Urinary bladder (tissue), 4 donors: ENCODE results near the gene HAUS8. TPM values are rescaled to one million over a fixed set of nuclear protein-coding genes. Genes with fewer than 3 reads are reported as not detected.
"Not testable (repeated sequence)": the region's sequence is repeated elsewhere in the genome, so short reads cannot be mapped to it uniquely, and the experiment has no call there.

Experiments
- DNase-seq: peaks from one replicate; pipeline ENCODE4 v3.0.0-alpha.2; 2015; ENCODE audit errors: extremely low spot score
- H3K27ac ChIP-seq: one replicate; pipeline ENCODE4 v1.5.1; 2013; ENCODE audit warnings: low read depth, mild to moderate bottlenecking, moderate library complexity
- H3K36me3 ChIP-seq: one replicate; pipeline ENCODE4 v1.6.1; 2013; ENCODE audit warnings: mild to moderate bottlenecking, moderate library complexity; ENCODE audit not compliant: insufficient read depth
- H3K4me1 ChIP-seq: one replicate; pipeline ENCODE4 v1.6.1; 2013; ENCODE audit warnings: mild to moderate bottlenecking, moderate library complexity; ENCODE audit not compliant: insufficient read depth
- H3K4me3 ChIP-seq: one replicate; pipeline ENCODE4 v1.5.1; 2013; ENCODE audit warnings: low read depth, low read length
- WGBS: extraction: QIAGEN DNeasy Blood & Tissue Kit; methylation state at CpG from one replicate; pipeline ENCODE4 v1.1.7; 2013; 5-methylcytosine and 5-hydroxymethylcytosine counted together
- polyA plus RNA-seq: library from polyadenylated mRNA; stranded (reverse); fragments of 200-250 nt; gene quantifications from one replicate; pipeline ENCODE4 v1.2.3, GENCODE V29; 2013
- total RNA-seq: library from RNA; depleted of rRNA; stranded (reverse); fragments of >200 nt; gene quantifications from one replicate; pipeline ENCODE4 v1.2.3, GENCODE V29; 2014
- donor health status: healthy with polysubstance abuse.
- donor health status: healthy.

The HAUS8 gene
- total and polyA plus RNA-seq, 2 donors, result 2.3 to 6.0 TPM

DNA sequence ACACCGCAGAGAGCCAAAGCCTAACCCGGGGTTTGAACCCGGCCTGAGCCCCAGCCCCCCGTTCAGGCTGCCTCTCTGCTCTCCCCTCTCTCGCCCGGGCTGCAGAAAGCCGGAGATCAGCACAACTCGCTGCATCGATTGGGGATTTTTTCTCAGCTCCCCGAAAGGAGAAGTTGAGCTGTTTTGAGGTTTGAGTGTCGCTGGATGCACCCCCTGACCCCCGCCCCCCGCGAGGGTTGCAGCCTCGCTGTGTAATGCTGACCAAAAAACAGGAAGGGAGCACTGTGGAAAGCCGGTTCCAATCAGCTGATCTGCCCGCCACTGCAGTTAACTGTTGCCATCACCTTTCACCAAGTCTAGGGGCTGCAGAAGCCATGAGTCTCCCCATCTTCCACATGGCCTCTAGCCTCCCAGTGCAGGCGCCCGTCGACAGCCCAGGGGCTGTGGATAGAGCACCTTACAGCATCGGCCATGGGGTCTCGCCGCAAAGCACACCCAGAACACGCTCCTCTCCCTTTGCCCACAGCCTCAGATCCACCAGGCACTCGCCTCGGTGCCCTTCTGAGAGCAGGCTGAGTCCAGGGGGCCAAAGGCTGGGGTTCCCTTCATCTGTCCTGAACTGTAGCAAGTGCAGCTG is 34.8 kb upstream of the HAUS8 start:
- Histone ChIP-seq H3K27ac (no peak overlapping the region), H3K4me1 (no peaks in the 10 kb centered on the region), H3K4me3 (no peak overlapping the region), H3K36me3 (no peaks in the 10 kb centered on the region)
- no peak for DNase-seq
- 83% methylated on average over 26 of the region's 26 CpGs for whole genome bisulfite sequencing

DNA sequence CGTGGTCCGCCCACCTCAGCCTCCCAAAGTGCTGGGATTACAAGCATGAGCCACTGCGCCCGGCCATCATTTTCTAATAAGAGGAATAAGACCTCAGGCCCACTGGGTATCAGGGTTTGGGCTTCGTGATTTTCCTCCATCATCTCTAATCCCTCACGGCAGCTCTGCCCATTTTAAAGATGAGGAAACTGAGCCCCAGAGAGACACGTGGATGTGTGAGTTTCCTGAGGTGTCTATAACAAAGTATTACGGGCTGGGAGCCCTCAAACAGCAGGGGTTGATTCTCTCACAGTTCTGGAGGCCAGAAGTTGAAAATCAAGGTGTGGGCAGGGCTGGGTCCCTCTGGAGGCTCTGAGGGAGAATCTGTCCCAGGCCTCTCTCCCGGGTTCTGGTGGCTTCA is 34.0 kb upstream of the HAUS8 start:
- H3K36me3 ChIP-seq, result no peaks in the 10 kb centered on the region

DNA sequence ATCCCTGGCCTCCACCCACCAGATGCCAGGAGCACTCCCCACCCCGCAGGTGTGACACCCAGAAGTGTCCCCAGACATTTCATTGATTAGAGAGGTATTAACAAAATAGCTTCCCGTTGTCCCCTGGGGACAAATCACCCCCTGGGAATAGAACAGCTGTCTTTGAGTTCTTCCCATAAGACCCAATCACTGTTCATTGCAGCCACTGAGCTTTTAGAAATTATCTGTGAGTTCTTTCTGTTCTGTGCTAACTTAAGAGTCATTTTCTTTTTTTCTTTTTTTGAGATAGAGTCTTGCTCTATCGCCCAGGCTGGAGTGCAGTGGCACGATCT is 33.2 kb upstream of the HAUS8 start:
- WGBS, result 64% methylated on average over 4 of the region's 4 CpGs
- DNase-seq, result no peak
- H3K4me1 ChIP-seq, result no peaks in the 10 kb centered on the region
- H3K36me3 ChIP-seq, result no peaks in the 10 kb centered on the region
- peak overlapping the region; percentile 35 for H3K27ac ChIP-seq
- no peak overlapping the region for H3K4me3 ChIP-seq

More for the DNA sequence above, 34.0 kb upstream of the HAUS8 start:
- Histone ChIP-seq H3K4me3 (no peak overlapping the region), H3K4me1 (no peaks in the 10 kb centered on the region), H3K27ac (no peak overlapping the region)
- WGBS, result 92% methylated on average over 9 of the region's 9 CpGs
- DNase-seq, result no peak

DNA sequence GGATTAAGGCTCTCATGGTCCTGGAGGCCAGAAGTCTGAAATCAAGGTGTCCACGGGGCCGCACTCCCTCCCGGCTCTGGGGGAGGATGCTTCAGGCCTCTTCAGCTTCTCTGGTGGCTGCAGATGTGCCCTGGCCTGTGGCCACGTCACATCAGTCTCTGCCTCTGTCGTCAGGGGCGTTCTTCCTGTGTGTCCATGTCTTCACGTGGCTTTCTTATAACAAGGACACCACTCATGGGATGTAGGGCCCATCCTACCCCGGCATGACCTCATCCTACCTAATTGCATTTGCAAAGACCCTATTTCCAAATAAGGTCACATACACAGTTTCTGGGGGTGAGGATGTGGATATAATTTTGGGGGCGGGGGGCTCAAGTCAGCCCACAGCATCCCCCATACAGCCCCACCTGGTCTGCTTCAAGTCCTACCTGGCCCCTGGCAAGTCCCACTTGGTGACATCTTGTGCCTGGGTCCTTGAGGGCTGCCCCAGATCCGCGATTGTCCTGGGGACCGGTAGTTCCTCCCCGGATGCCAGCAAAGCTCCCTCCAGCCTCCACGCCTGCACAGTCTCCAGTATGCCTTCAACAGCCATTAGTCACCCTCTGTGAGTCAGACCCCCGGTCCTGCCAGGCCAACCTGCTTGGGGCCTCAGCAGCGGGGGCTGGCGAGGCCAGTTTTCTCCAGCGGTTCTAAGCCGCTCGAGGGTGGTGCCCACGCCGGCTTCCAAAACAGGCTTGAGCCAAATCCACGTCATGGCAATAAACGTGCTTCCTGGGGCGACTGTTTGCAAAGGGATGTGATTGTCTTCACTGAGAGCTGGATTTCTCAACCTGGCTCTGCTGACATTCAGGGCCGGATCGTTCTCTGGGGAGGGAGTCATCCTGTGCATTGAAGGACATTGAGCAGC is 32.5 kb upstream of the HAUS8 start:
- H3K4me1 ChIP-seq, result no peaks in the 10 kb centered on the region
- peak overlapping the region; percentile 78 for H3K27ac ChIP-seq
- peak; percentile 11 for DNase-seq
- no peak overlapping the region for H3K4me3 ChIP-seq
- no peaks in the 10 kb centered on the region for H3K36me3 ChIP-seq
- WGBS, result 23% methylated on average over 27 of the region's 27 CpGs

DNA sequence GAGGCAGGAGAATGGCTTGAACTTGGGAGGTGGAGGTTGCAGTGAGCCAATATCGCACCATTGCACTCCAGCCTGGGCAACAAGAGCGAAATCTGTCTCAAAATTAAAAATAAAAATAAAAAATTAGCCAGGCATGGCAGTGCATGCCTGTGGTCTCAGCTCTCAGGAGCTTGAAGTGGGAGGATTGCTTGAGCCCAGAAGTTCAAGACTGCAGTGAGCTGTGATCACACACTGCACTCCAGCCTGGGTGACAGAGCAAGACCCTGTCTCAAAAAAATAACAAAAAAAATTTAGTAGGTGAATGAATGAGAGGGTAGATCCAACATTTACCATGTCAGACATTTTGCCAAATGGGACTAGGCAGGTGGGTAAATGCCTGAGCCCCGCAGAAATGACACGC is 31.7 kb upstream of the HAUS8 start:
- H3K4me3 ChIP-seq, DNase-seq, H3K36me3 ChIP-seq, H3K27ac ChIP-seq, H3K4me1 ChIP-seq: not testable (repeated sequence)
- 98% methylated on average over 4 of the region's 4 CpGs for WGBS

DNA sequence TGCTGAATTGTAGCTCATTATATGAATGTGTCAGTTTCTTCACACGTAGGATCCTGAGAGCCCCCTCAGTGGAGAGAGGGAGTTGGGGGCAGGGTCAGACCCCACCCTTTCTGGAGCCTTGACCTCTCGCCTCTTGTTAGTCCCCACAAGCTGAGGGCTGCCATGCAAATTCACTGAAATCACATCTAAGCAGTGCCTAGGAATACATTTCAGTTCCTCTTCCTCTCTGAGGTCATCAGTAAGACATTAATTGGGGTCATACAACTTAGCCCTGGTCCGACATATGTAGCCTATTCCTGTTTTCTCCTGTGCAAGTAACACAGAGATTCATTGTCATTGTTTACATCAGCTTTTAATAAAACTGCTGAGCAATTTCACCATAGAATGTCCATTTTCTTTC is 30.3 kb upstream of the HAUS8 start:
- H3K27ac ChIP-seq, result no peak overlapping the region
- H3K4me1 ChIP-seq, result no peaks in the 10 kb centered on the region
- DNase-seq, result no peak
- 78% methylated on average over 3 of the region's 3 CpGs for WGBS
- H3K36me3 ChIP-seq, result peaks cover 2% of the 10 kb centered on the region
- H3K4me3 ChIP-seq, result no peak overlapping the region

DNA sequence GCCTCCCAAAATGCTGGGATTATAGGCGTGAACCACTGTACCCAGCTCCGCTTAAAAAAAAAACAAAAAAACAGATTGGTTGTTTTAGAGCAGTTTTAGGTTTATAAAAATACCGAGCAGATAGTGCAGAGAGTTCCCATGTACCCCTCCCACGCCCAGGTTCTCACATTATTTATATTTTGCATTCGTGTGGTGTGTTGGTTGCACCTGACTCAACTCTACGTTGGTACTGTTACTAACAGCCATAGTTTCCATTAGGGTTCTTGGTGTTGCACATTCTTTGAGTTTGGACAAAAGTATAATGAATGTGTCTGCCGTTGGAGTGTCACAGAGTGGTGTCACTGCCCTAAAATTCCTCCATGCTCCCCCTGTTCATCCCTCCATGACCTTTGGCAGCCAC is 29.4 kb upstream of the HAUS8 start:
- no peak for DNase-seq
- H3K27ac ChIP-seq, result no peak overlapping the region
- no peak overlapping the region for H3K4me3 ChIP-seq
- no peaks in the 10 kb centered on the region for H3K4me1 ChIP-seq
- WGBS, result 82% methylated on average over 7 of the region's 7 CpGs
- peaks cover 2% of the 10 kb centered on the region for H3K36me3 ChIP-seq

DNA sequence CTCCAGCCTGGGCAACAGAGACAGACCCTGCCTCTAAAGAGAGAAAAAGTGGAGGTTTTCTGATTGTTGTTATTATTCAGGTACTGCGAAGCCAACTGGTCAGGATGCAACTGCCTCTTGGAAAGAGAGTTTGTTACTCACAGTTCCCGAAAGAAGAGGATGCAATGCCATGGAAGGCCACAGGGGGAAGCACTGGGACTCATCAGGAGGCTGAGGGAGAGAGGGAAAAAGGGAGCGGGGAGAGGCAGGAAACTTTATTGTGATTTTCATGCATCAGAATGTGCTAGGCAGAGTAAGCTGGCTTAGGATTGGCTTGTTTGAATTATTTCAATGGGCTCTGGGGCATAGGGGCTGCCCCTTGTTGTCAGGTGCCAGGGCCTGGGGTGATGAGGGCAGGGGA is 27.9 kb upstream of the HAUS8 start:
- Histone ChIP-seq H3K36me3 (peaks cover 2% of the 10 kb centered on the region), H3K4me1 (no peaks in the 10 kb centered on the region), H3K27ac (no peak overlapping the region), H3K4me3 (no peak overlapping the region)
- WGBS, result 83% methylated on average over 3 of the region's 3 CpGs
- no peak for DNase-seq

DNA sequence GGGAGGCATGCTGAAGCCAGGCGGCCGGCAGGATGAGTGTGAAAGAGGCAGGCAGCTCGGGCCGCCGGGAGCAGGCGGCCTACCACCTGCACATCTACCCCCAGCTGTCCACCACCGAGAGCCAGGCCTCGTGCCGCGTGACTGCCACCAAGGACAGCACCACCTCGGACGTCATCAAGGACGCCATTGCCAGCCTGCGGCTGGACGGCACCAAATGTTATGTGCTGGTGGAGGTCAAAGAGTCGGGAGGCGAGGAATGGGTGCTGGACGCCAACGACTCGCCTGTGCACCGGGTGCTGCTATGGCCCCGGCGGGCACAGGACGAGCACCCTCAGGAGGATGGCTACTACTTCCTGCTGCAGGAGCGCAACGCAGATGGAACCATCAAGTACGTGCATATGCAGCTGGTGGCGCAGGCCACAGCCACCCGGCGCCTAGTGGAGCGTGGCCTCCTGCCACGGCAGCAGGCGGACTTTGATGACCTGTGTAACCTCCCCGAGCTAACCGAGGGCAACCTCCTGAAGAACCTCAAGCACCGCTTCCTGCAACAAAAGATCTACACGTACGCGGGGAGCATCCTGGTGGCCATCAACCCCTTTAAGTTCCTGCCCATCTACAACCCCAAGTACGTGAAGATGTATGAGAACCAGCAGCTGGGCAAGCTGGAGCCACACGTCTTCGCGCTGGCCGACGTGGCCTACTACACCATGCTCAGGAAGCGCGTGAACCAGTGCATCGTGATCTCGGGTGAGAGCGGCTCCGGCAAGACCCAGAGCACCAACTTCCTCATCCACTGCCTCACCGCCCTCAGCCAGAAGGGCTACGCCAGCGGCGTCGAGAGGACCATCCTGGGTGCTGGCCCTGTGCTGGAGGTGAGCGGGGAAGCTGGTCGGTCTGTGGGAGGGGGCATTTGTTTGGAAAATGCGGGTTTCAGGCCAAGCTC is 26.7 kb upstream of the HAUS8 start:
- DNase-seq, result no peak
- Histone ChIP-seq H3K4me1 (no peaks in the 10 kb centered on the region), H3K36me3 (peaks cover 2% of the 10 kb centered on the region), H3K4me3 (no peak overlapping the region), H3K27ac (no peak overlapping the region)
- 97% methylated on average over 59 of the region's 59 CpGs for WGBS

DNA sequence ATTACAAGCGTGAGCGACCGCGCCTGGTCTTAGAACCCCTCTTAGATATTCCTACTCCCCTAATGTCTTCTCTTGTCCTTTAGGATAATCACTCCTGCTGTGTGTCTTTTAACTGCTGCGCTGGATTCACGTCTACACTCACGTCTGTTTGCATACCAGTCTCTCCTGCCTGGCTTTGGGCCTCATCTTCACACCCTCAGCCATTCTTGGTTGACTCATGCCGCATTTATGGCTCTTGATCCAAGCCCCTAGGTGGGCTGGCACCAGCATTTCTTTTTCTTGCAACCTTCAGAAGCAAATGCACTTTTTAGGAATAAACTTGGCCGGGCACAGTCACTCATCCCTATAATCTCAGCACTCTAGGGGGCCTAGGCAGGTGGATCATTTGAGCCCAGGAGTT is 23.1 kb upstream of the HAUS8 start:
- H3K27ac ChIP-seq, result no peak overlapping the region
- no peaks in the 10 kb centered on the region for H3K4me1 ChIP-seq
- H3K4me3 ChIP-seq, result no peak overlapping the region
- 76% methylated on average over 9 of the region's 9 CpGs for WGBS
- DNase-seq, result no peak
- H3K36me3 ChIP-seq, result peaks cover 2% of the 10 kb centered on the region

DNA sequence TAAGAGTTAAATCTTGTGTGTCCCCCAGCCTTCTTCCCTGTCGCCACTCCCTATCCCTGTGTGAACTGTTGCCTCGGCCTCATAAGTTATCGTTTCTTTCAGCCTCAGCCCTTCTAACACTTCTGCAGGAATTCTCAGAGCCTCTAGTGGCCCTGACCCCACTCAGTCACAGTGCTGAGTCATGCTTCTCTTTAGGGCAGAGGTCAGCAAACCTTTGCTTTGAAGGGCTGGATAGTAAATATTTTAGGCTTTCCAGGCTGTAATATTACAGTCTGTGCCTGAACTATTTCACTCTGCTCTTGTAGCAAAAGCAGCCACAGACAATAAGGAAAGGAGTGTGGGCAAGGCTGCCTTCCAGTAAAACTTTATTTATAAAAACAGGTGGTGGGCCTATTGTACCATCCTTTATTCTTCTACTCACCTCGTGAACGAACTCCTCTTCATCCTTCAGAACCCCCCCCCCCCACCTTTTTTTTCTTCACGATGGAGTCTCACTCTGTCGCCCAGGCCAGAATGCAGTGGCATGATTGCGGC is 22.4 kb upstream of the HAUS8 start:
- H3K36me3 ChIP-seq, result peaks cover 2% of the 10 kb centered on the region
- DNase-seq, result no peak
- no peak overlapping the region for H3K4me3 ChIP-seq
- H3K27ac ChIP-seq, result no peak overlapping the region
- 69% methylated on average over 8 of the region's 8 CpGs for WGBS
- H3K4me1 ChIP-seq, result no peaks in the 10 kb centered on the region

DNA sequence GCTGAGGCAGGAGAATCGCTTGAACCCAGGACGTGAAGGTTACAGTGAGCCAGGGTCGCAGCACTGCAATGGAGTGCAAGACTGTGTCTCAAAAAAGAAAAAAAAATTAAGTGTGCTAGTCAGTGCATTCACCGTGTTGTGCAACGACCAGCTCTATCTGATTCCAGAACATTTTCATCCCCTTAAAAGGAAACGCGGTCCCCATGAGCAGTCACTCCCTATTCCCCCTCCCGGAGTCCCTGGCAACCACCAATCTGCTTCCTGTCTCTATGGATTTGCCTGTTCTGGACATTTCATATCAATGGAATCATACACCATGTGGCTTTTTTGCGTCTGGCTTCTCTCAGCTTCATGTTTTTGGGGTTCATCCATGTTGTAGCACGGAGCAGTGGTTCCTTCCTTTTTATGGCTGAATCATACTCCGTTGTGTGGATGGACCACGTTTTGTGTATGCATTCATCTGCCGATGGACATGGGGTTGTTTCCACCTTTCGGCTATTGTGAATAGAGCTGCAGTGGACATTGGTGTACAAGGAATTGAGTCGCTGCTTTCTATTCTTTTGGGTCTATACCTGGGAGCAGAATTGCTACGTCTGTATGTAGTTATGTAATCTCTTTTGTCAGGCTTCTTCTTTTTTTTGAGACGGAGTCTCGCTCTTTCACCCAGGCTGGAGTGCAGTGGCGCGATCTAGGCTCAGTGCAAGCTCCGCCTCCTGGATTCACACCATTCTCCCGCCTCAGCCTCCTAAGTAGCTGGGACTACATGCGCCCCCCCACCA is 20.1 kb upstream of the HAUS8 start:
- 73% methylated on average over 23 of the region's 23 CpGs for WGBS
- no peak for DNase-seq
- Histone ChIP-seq H3K4me1 (no peaks in the 10 kb centered on the region), H3K36me3 (no peaks in the 10 kb centered on the region), H3K27ac (peak overlapping the region; percentile 30), H3K4me3 (no peak overlapping the region)

DNA sequence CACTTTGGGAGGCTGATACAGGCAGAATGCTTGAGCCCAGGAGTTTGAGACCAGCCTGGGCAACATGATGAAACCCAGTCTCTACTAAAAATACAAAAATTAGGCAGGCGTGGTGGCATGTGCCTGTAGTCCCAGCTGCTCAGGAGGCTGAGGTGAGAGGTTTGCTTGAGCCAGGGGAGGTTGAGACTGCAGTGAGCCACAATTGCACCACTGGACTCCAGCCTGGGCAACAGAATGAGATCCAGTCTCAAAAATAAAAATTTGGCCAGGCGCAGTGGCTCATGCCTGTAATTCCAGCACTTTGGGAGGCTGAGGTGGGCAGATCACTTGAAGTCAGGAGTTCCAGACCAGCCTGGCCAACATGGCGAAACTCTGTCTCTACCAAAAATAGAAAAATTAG is 19.4 kb upstream of the HAUS8 start:
- H3K27ac ChIP-seq, DNase-seq, H3K36me3 ChIP-seq, H3K4me3 ChIP-seq, H3K4me1 ChIP-seq: not testable (repeated sequence)
- 85% methylated on average over 3 of the region's 3 CpGs for WGBS
